Subcutaneous abdominal adipose tissue (tissue), 5 donors: ENCODE results near the gene FUCA1.
A peak's percentile ranks its signal among the peaks of the same experiment; 100 is the strongest.
"Not testable (repeated sequence)": the region's sequence is repeated elsewhere in the genome, so short reads cannot be mapped to it uniquely, and the experiment has no call there.

Experiments used
- H3K27ac ChIP-seq: one replicate; pipeline ENCODE4 v1.7.0; 2013; ENCODE audit warnings: low read depth, mild to moderate bottlenecking, inconsistent platforms, low read length, moderate library complexity
- H3K27me3 ChIP-seq, 5 donors: one replicate each; pipeline ENCODE4 v1.7.0; 2013; ENCODE audit warnings: low read length in 5 of 5, inconsistent platforms in 1 of 5; ENCODE audit not compliant: control insufficient read depth in 5 of 5, insufficient read depth in 4 of 5
- H3K36me3 ChIP-seq, 5 donors: one replicate each; pipeline ENCODE4 v1.7.0; 2013; ENCODE audit warnings: low read length in 5 of 5; ENCODE audit not compliant: control insufficient read depth in 5 of 5, insufficient read depth in 5 of 5
- H3K4me1 ChIP-seq, 5 donors: one replicate each; pipeline ENCODE4 v1.7.0; 2013; ENCODE audit warnings: low read length in 5 of 5, mild to moderate bottlenecking in 3 of 5, moderate library complexity in 1 of 5; ENCODE audit not compliant: control insufficient read depth in 5 of 5, insufficient read depth in 5 of 5
- H3K4me3 ChIP-seq, 5 donors: one replicate each; pipeline ENCODE4 v1.7.0; 2013; ENCODE audit warnings: low read length in 5 of 5, low read depth in 1 of 5
- H3K9ac ChIP-seq, 5 donors: one replicate each; pipeline ENCODE4 v1.7.0; 2013; ENCODE audit warnings: low read length in 5 of 5, mild to moderate bottlenecking in 4 of 5, moderate library complexity in 3 of 5
- H3K9me3 ChIP-seq, 5 donors: one replicate each; pipeline ENCODE4 v1.7.0; 2013; ENCODE audit warnings: low read length in 5 of 5; ENCODE audit not compliant: control insufficient read depth in 5 of 5
- donor health status: healthy.
- donor health status: healthy.
- donor health status: healthy.
- donor health status: healthy.
- donor health status: healthy.

The FUCA1 gene

DNA sequence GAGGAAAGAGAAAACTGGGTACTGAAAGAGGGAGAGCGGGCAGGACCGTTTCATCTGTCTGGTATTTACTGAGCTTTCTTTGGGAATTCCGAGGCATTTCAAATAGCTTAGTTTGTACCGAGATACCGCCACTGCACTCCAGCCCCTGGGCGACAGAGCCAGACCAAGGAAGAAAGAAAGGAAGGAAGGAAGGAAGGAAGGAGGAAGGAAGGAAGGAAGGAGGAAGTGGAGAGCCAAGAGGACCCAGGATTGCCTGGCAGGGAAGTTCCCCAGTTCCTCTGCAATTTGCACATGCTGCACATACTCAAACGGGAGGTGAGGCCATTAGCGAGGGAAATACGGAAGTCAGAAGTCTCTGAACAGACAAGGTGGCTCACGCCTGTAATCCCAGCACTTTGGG lies 961 bp upstream of the FUCA1 start:
- H3K9me3 ChIP-seq, result no peaks in the 10 kb centered on the region
- no peaks in the 10 kb centered on the region for H3K27me3 ChIP-seq
- peak overlapping the region; percentile 60 for H3K27ac ChIP-seq
- H3K9ac ChIP-seq, result peak overlapping the region in 4 of 5 donors; percentile 62 to 87 (median 74)
- H3K4me1 ChIP-seq, result peaks cover 7 to 42% (median 29%) of the 10 kb centered on the region in 5 donors
- peak overlapping the region; percentile 86 to 94 (median 88) for H3K4me3 ChIP-seq
- peaks cover 0 to 9% (median 4%) of the 10 kb centered on the region in 5 donors for H3K36me3 ChIP-seq

DNA sequence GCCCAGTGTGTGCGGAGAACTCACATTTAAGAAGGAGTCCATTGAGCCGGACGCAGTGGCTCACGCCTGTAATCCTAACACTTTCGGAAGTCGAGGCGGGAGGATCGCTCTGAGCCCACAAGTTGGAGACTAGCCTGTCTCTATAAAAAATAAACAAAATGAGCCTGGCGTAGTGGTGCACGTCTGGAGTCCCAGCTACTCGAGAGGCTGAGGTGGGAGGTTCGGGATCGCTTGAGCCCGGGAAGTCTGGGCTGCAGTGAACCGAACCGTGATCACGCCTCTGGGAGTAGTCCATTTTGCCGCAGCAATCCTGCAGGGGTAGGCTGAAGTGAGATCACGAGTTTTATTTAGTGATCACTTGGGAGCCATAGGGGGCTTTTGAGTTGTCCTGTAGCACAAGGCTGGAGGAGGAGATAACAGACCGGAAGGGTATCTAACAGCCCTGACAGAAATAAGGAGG lies 497 bp upstream of the FUCA1 start:
- peaks cover 0 to 9% (median 4%) of the 10 kb centered on the region in 5 donors for H3K36me3 ChIP-seq
- H3K27me3 ChIP-seq, result no peaks in the 10 kb centered on the region
- H3K9me3 ChIP-seq, result no peaks in the 10 kb centered on the region
- H3K9ac ChIP-seq, result peak overlapping the region; percentile 62 to 87 (median 77)
- peaks cover 7 to 42% (median 29%) of the 10 kb centered on the region in 5 donors for H3K4me1 ChIP-seq
- peak overlapping the region; percentile 86 to 94 (median 88) for H3K4me3 ChIP-seq
- H3K27ac ChIP-seq, result peak overlapping the region; percentile 60

GRCh38 chr1:23867542-23867894 lies 572 bp downstream of the FUCA1 start:
- H3K9ac ChIP-seq, result peak overlapping the region in 4 of 5 donors; percentile 67 to 87 (median 78)

GRCh38 chr1:23865543-23865930 lies 2.6 kb downstream of the FUCA1 start:
- H3K36me3 ChIP-seq, result peaks cover 6 to 31% (median 15%) of the 10 kb centered on the region in 5 donors
- no peak overlapping the region for H3K9ac ChIP-seq
- peaks cover 7 to 42% (median 29%) of the 10 kb centered on the region in 5 donors for H3K4me1 ChIP-seq
- no peak overlapping the region for H3K4me3 ChIP-seq
- H3K9me3 ChIP-seq, result no peaks in the 10 kb centered on the region
- H3K27me3 ChIP-seq, result no peaks in the 10 kb centered on the region
- H3K27ac ChIP-seq, result no peak overlapping the region

More at GRCh38 chr1:23867542-23867894, 572 bp downstream of the FUCA1 start:
- no peaks in the 10 kb centered on the region for H3K9me3 ChIP-seq
- H3K27ac ChIP-seq, result no peak overlapping the region
- peak overlapping the region; percentile 74 to 92 (median 86) for H3K4me3 ChIP-seq
- peaks cover 0 to 16% (median 11%) of the 10 kb centered on the region in 5 donors for H3K36me3 ChIP-seq
- peaks cover 7 to 42% (median 29%) of the 10 kb centered on the region in 5 donors for H3K4me1 ChIP-seq
- no peaks in the 10 kb centered on the region for H3K27me3 ChIP-seq

GRCh38 chr1:23864801-23865542 lies 3.1 kb downstream of the FUCA1 start:
- H3K9ac ChIP-seq, result no peak overlapping the region
- no peak overlapping the region for H3K4me3 ChIP-seq
- no peaks in the 10 kb centered on the region for H3K9me3 ChIP-seq
- H3K4me1 ChIP-seq, result peaks cover 7 to 42% (median 29%) of the 10 kb centered on the region in 5 donors
- H3K36me3 ChIP-seq, result peaks cover 6 to 32% (median 15%) of the 10 kb centered on the region in 5 donors
- H3K27ac ChIP-seq, result no peak overlapping the region
- H3K27me3 ChIP-seq, result no peaks in the 10 kb centered on the region

GRCh38 chr1:23862640-23863039 lies 5.5 kb downstream of the FUCA1 start:
- Histone ChIP-seq H3K4me3 (no peak overlapping the region), H3K9ac (no peak overlapping the region), H3K27me3 (no peaks in the 10 kb centered on the region), H3K36me3 (peaks cover 14 to 53% (median 28%) of the 10 kb centered on the region in 5 donors), H3K9me3 (no peaks in the 10 kb centered on the region), H3K27ac (no peak overlapping the region), H3K4me1 (peaks cover 4 to 24% (median 17%) of the 10 kb centered on the region in 5 donors)

DNA sequence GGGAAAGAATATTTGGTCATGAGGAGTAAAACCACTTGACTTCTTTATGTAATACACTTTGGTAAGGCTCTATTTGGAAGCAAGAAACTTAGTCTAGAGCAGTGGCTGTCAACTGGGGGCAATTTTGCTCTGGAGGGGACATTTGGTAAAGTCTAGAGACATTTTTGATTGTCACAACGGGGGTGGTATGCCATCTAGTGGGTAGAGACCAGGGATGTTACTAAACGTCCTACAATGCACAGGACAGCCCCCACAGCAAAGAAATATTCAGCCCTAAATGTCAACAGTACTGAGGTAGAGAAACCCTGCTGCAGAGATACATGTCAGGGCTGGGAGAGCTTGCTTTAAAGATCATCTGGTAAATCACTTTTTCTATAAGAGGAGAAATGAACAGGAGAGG lies 13.5 kb downstream of the FUCA1 start:
- no peaks in the 10 kb centered on the region for H3K9me3 ChIP-seq
- peaks cover 14 to 38% (median 19%) of the 10 kb centered on the region in 5 donors for H3K36me3 ChIP-seq
- no peak overlapping the region for H3K9ac ChIP-seq
- no peak overlapping the region for H3K4me3 ChIP-seq
- no peaks in the 10 kb centered on the region for H3K4me1 ChIP-seq
- no peaks in the 10 kb centered on the region for H3K27me3 ChIP-seq
- no peak overlapping the region for H3K27ac ChIP-seq

GRCh38 chr1:23853124-23853523 lies 15.0 kb downstream of the FUCA1 start:
- H3K27ac ChIP-seq, H3K9ac ChIP-seq, H3K4me3 ChIP-seq, H3K4me1 ChIP-seq, H3K9me3 ChIP-seq, H3K27me3 ChIP-seq: not testable (repeated sequence)
- peaks cover 13 to 33% (median 16%) of the 10 kb centered on the region in 5 donors for H3K36me3 ChIP-seq

- not testable (repeated sequence) for H3K27me3 ChIP-seq, H3K9me3 ChIP-seq, H3K4me1 ChIP-seq, H3K9ac ChIP-seq, H3K27ac ChIP-seq, H3K4me3 ChIP-seq
- H3K36me3 ChIP-seq, result peaks cover 10 to 32% (median 21%) of the 10 kb centered on the region in 5 donors
Measured at GRCh38 chr1:23851406-23851805, 16.7 kb downstream of the FUCA1 start.
